PC-3 (cell line): ENCODE data around the gene FCF1. TPM values are rescaled to one million over a fixed set of nuclear protein-coding genes. Genes with fewer than 3 reads are reported as not detected.

Experiments
- ATAC-seq: fragments of 200-7000 bp; cut with Tn5 transposase; 2 replicates; pipeline ENCODE4 v1.9.1; 2020; ENCODE audit warnings: mild to moderate bottlenecking, moderate library complexity
- BruUV-seq: library from RNA; stranded (reverse); fragments of 400-500 nt; replicated peaks from 2 replicates; lab custom pipeline; 2021; lab: Mats Ljungman, UMichigan
- CTCF ChIA-PET: fragments of 300-600 bp; sonication (Branson Sonifier 250); formaldehyde crosslinking; loops from one replicate; lab custom pipeline; 2022; ENCODE audit warnings: antibody characterized with exemption; lab: Charles Lee
- POLR2A ChIA-PET: fragments of 300-600 bp; sonication (Branson Sonifier 250); formaldehyde crosslinking; loops from one replicate; lab custom pipeline; 2022; ENCODE audit warnings: antibody characterized with exemption; ENCODE audit not compliant: unreplicated experiment; lab: Charles Lee
- DNase-seq: peaks from one replicate; pipeline ENCODE4 v3.0.0-alpha.2; 2015
- H2AFZ ChIP-seq: fragments of 300-600 bp; sonication (generic); 2 replicates; pipeline ENCODE4 v1.6.0; 2016; ENCODE audit warnings: antibody characterized with exemption, low read length
- H3F3A ChIP-seq: fragments of 300-600 bp; sonication (generic); one replicate; pipeline ENCODE4 v1.6.0; 2017; ENCODE audit warnings: antibody characterized with exemption, low read length, control low read depth, mild to moderate bottlenecking; ENCODE audit not compliant: unreplicated experiment
- H3K27ac ChIP-seq: fragments of 300-600 bp; sonication (generic); 2 replicates; pipeline ENCODE4 v1.5.1; 2016; ENCODE audit warnings: mild to moderate bottlenecking, low read length
- H3K27me3 ChIP-seq: fragments of 300-600 bp; sonication (generic); 2 replicates; pipeline ENCODE4 v1.6.1; 2016; ENCODE audit warnings: low read length, mixed read lengths
- H3K36me3 ChIP-seq: fragments of 300-600 bp; sonication (generic); 2 replicates; pipeline ENCODE4 v1.6.1; 2016; ENCODE audit warnings: low read depth, mixed run types, low read length, mixed read lengths
- H3K4me1 ChIP-seq: fragments of 300-600 bp; sonication (generic); 2 replicates; pipeline ENCODE4 v1.5.1; 2016; ENCODE audit warnings: low read length; ENCODE audit not compliant: insufficient read depth
- H3K4me2 ChIP-seq: fragments of 300-600 bp; sonication (generic); 2 replicates; pipeline ENCODE4 v1.6.0; 2016; ENCODE audit warnings: low read length
- H3K4me3 ChIP-seq: fragments of 300-600 bp; sonication (generic); 2 replicates; pipeline ENCODE4 v1.5.1; 2016; ENCODE audit warnings: mild to moderate bottlenecking, low read length, mixed read lengths
- H3K79me2 ChIP-seq: fragments of 300-600 bp; sonication (generic); 2 replicates; pipeline ENCODE4 v1.6.1; 2017; ENCODE audit warnings: low read length, mixed read lengths
- H3K9ac ChIP-seq: fragments of 300-600 bp; sonication (generic); 2 replicates; pipeline ENCODE4 v1.6.0; 2016; ENCODE audit warnings: mild to moderate bottlenecking, low read length
- H3K9me2 ChIP-seq: fragments of 300-600 bp; sonication (generic); replicated peaks from 2 replicates; pipeline ENCODE4 v1.6.1; 2016; ENCODE audit warnings: mixed run types, low read length, mixed read lengths
- H3K9me3 ChIP-seq: fragments of 300-600 bp; sonication (generic); 2 replicates; pipeline ENCODE4 v1.6.1; 2016; ENCODE audit warnings: low read length, mixed read lengths
- H4K20me1 ChIP-seq: fragments of 300-600 bp; sonication (generic); 2 replicates; pipeline ENCODE4 v1.6.1; 2016; ENCODE audit warnings: low read length, mixed read lengths
- CTCF ChIP-seq: fragments of 300-600 bp; sonication (generic); conservative IDR thresholded peaks from 2 replicates; pipeline ENCODE4 v1.5.1; 2017; ENCODE audit warnings: antibody characterized with exemption, low read depth, mild to moderate bottlenecking, low read length
- EZH2 ChIP-seq: fragments of 300-600 bp; sonication (generic); IDR thresholded peaks from one replicate; pipeline ENCODE4 v1.6.1; 2017; ENCODE audit warnings: antibody characterized with exemption, mild to moderate bottlenecking, low read length; ENCODE audit not compliant: unreplicated experiment
- EZH2phosphoT487 ChIP-seq: fragments of 300-600 bp; sonication (generic); IDR thresholded peaks from 2 replicates; pipeline ENCODE4 v1.6.1; 2018; ENCODE audit warnings: mild to moderate bottlenecking, antibody characterized with exemption, low read length, borderline replicate concordance
- intact Hi-C: fragments of 100-400 bp; cut with micrococcal nuclease; formaldehyde crosslinking; loops from 2 replicates; pipeline ENCODE4 v1.9.0; 2023
- total RNA-seq: library from RNA; depleted of rRNA; stranded (reverse); fragments of >200 nt; gene quantifications from 2 replicates; pipeline ENCODE4 v1.2.3, GENCODE V29; 2014

FCF1 gene
- total RNA-seq, 1 experiment from 2014 or later, result 33.1 TPM

GRCh38 chr14:74733221-74733620 is 20.3 kb downstream of the FCF1 start:
- H3K4me3 ChIP-seq, result no peak overlapping the region
- ATAC-seq (no peak), DNase-seq (no peak)
- no TSS peak for BruUV-seq
- H3K4me1 ChIP-seq, result no peaks in the 10 kb centered on the region
- ChIA-PET POLR2A (no interaction called here), CTCF (interaction anchor here (1.2 kb wide), 1 partner anchor 71 kb away, joined by 6 read pairs; no protein-coding TSS in a partner anchor)
- peaks cover 21% of the 10 kb centered on the region for H3K36me3 ChIP-seq
- H3F3A ChIP-seq, result no peaks in the 10 kb centered on the region
- H3K9me2 ChIP-seq, result no peaks in the 10 kb centered on the region
- no peaks in the 10 kb centered on the region for H3K9me3 ChIP-seq
- no peak overlapping the region for H3K27ac ChIP-seq
- H3K9ac ChIP-seq, result no peak overlapping the region
- TF ChIP-seq EZH2phosphoT487 (no peak), EZH2 (no peak), CTCF (no peak)
- no peaks in the 10 kb centered on the region for H4K20me1 ChIP-seq
- no peaks in the 10 kb centered on the region for H3K27me3 ChIP-seq
- no peak overlapping the region for H2AFZ ChIP-seq
- no peak overlapping the region for H3K4me2 ChIP-seq
- intact Hi-C loops, result no loop called here
- no peaks in the 10 kb centered on the region for H3K79me2 ChIP-seq

GRCh38 chr14:74735125-74735524 is 22.2 kb downstream of the FCF1 start:
- BruUV-seq, result TSS peak; percentile 37
- Histone ChIP-seq H3K9me3 (no peaks in the 10 kb centered on the region), H3K4me2 (no peak overlapping the region), H3K79me2 (no peaks in the 10 kb centered on the region), H3F3A (no peaks in the 10 kb centered on the region), H3K4me3 (no peak overlapping the region), H3K36me3 (peaks cover 32% of the 10 kb centered on the region), H3K9ac (no peak overlapping the region), H4K20me1 (no peaks in the 10 kb centered on the region), H3K27ac (no peak overlapping the region), H2AFZ (no peak overlapping the region), H3K9me2 (no peaks in the 10 kb centered on the region), H3K27me3 (no peaks in the 10 kb centered on the region), H3K4me1 (no peaks in the 10 kb centered on the region)
- no peak for ATAC-seq
- ChIA-PET CTCF (no interaction called here), POLR2A (no interaction called here)
- intact Hi-C loops, result no loop called here
- TF ChIP-seq EZH2phosphoT487 (no peak), CTCF (no peak), EZH2 (no peak)
- no peak for DNase-seq

- Histone ChIP-seq H3K4me1 (no peaks in the 10 kb centered on the region), H3K4me2 (no peak overlapping the region), H3K27me3 (no peaks in the 10 kb centered on the region), H4K20me1 (no peaks in the 10 kb centered on the region), H3K4me3 (no peak overlapping the region), H3K9ac (no peak overlapping the region), H3K36me3 (peaks cover 29% of the 10 kb centered on the region), H3K9me3 (no peaks in the 10 kb centered on the region), H3K79me2 (no peaks in the 10 kb centered on the region), H3K27ac (no peak overlapping the region), H3K9me2 (no peaks in the 10 kb centered on the region), H2AFZ (no peak overlapping the region), H3F3A (no peaks in the 10 kb centered on the region)
- intact Hi-C loops, result no loop called here
- POLR2A ChIA-PET, result no interaction called here
- no peak for ATAC-seq
- TF ChIP-seq EZH2 (no peak), EZH2phosphoT487 (no peak), CTCF (no peak)
- CTCF ChIA-PET, result no interaction called here
- no TSS peak for BruUV-seq
- DNase-seq, result no peak
These were observed 24.9 kb downstream of the FCF1 start for GRCh38 chr14:74737753-74738325.
